Activated CD4-positive, alpha-beta T cell treated with anti-CD3 and anti-CD28 coated beads, Interleukin-2, amount 50 U/mL, for 24 hours (primary cell): ENCODE data around the gene COL8A1.

ENCODE experiments used
- DNase-seq, 2 donors: peaks; one replicate each; pipeline ENCODE4 v3.0.0-alpha.2; 2020; ENCODE audit warnings: low read depth in 1 of 2, low spot score in 1 of 2

The COL8A1 gene

GRCh38 chr3:99794485-99794884 lies 156.1 kb downstream of the COL8A1 start:
- DNase-seq: no peak

DNA sequence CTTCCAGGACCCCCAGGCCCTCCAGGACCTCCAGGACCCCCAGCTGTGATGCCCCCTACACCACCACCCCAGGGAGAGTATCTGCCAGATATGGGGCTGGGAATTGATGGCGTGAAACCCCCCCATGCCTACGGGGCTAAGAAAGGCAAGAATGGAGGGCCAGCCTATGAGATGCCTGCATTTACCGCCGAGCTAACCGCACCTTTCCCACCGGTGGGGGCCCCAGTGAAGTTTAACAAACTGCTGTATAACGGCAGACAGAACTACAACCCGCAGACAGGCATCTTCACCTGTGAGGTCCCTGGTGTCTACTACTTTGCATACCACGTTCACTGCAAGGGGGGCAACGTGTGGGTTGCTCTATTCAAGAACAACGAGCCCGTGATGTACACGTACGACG lies 157.2 kb downstream of the COL8A1 start:
- no peak for DNase-seq

DNA sequence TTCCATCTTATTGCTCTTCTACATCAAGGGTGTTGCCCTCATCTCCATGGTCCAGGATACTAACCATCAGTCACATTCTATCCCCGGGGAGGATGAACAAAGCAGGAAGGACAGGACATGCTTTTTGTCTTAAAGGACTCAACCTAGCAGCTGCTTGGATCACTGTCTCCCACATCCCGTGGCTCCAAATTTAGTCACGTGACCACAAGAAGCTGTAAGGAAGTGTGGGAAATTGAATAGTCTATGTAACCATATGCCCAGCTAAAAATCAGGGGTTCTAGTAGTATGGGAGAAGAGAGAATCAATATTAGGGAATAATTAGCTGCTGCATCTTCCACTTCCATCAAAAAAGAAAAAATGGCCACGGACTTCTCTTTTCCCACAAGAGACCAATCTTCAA lies 161.0 kb downstream of the COL8A1 start:
- no peak for DNase-seq

- no peak for DNase-seq
These were observed 164.9 kb downstream of the COL8A1 start for GRCh38 chr3:99803297-99803696.

DNA sequence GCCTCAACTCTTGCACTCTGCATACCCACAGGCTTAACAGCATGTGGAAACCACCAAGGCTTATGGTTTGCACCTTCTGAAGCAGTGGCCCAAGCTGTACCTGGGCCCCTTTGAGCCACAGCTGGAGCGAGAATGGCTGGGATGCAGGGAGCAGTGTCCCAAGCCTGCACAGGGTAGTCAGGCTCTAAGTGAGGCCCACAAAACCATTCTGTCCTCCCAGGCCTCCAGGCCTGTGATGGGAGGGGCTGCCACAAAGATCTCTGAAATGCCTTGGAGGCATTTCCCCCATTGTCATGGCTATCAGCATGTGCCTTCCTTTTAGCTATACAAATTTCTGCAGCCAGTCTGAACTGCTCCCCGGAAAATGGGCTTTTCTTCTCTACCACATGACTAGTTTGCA lies 166.8 kb downstream of the COL8A1 start:
- no peak for DNase-seq

DNA sequence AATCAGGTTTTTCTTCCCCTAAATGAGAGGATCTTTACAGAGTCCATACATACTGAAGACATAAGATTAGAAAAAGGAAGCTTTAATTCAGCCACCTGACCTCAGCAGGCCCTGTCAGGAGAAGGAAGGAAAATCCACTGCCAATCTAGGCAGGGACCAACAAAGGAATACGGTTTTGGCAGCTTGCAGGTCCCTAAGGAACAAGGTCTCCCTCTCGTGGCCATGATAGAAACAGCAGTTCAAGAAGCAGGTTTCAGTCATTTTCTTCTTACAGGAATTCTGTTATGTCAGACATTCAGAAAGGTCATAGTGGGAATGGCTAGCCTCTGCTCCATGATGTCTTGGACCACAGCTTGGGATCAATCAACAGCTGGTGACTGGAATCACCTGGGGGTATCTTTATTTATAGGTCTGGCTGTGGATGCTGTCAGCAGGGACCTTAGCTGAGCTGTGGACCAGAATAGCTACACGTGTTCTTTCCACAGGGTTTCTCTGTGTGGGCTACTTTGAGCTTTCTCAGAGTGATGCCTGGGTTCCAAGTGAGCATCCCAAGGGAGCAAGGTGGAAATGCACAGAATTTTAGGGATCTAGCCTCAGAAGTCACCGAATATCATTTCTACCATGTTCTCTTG lies 169.9 kb downstream of the COL8A1 start:
- peak in 1 of 2 donors; percentile 17 for DNase-seq

GRCh38 chr3:99809565-99809964 lies 171.2 kb downstream of the COL8A1 start:
- no peak for DNase-seq

DNA sequence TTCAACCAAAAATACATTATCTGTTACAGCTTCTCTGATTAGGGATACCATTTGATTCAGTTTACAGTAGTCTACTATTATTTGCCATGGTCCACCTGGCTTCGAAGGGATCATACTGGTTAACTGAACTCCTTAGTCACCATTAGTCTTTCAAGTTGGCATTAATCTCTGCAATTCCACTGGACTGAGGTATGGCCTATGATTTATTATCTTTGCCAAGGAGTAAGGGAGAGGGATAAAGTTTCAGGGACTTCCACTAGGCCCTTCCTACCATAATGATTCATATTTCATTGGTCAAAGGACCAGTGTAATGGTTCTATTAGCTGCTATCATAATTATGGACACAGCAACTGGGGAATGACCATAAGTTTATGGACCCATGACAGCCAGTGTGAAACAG lies 172.0 kb downstream of the COL8A1 start:
- no peak for DNase-seq

DNA sequence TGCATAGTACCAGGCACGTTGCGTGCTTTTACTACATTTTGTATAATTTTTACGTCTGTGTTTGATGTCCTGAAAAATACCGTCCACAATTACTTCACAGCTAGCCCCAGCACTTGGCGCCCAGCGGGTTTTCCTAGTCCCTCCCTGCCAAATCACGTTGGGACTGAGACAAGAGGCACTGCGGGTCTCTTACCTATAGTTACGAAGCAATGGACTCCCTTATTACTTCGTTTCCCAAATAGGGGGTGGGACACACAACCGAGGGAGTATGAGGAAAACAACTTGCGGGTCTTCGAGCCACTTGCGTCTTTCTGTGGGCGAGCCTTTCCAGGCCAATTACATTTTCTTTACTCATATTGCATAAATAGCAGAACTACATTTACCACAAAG lies 178.6 kb downstream of the COL8A1 start:
- DNase-seq: no peak

- peak; percentile 90 to 93 for DNase-seq
These were observed 179.2 kb downstream of the COL8A1 start, which contains the start of gene CMSS1 for GRCh38 chr3:99817437-99818240. CMSS1 (plus strand) TSS chr3:99817862.

DNA sequence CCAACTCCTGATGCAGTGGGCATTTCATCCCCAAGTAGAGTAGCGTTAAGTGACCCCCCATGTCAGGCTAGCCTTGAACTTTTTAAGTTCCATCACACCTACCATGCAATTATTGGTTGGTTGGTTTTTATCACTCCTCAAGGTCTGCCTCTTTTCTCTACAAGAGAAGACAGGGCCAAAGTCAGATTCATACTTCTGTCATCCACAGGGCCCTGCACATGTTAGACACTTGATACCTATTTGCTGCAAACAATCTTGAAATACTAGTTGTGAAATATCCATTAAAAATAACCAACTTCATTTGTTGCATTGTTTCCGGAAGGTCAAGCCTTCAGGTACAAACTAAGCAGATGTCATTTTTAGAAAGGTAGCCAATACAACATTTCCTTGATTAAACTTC lies 180.4 kb downstream of the COL8A1 start:
- DNase-seq: no peak

- no peak for DNase-seq
These were observed 185.6 kb downstream of the COL8A1 start for GRCh38 chr3:99823723-99824711.

DNA sequence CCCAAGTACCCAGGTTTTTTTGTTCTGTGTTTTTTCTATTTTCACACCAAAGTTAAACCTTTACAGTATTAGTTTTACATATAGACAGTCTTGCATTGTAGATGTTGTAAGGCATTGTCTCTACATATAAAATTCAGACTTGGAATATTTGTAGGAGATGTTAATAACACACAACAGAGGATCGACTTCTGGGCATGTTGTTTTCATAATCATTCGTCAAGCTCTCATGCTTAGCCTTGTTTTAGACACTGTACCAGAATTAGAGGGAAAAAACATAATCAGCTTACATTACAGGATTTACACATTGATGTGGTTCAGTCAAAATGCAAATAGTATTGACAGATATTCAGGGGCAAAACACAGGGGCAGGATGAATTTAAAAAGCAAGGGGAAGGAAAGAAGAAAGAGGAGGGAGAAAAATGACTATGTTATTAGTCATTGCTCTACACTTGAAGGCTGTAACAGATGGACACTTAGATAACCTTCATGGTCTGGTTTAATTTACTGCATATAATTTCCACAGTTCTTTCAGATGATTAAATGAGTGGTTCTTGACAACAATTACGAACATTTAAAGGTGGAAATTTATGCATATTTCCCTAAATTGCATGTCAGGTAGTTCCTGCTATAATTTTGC lies 186.7 kb downstream of the COL8A1 start:
- no peak for DNase-seq

DNA sequence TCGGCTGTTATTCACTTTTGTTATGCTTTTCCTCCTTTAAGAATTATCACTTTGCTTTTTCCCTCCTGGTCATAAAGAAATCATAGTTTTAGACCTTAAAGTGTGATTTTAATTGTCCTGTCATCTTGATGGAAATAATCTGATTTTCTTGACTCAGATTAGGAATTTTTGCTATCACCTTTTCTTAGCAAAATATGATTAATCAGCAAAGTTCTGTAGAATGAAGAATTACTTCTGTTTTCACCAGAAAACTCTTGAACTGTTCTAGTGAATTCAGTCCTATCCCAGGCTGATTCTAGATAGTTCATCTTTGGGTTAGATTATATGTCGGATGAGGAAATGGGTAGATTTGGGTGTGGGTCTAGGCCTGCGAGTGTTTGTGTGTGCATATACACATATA lies 191.4 kb downstream of the COL8A1 start:
- DNase-seq: no peak

DNA sequence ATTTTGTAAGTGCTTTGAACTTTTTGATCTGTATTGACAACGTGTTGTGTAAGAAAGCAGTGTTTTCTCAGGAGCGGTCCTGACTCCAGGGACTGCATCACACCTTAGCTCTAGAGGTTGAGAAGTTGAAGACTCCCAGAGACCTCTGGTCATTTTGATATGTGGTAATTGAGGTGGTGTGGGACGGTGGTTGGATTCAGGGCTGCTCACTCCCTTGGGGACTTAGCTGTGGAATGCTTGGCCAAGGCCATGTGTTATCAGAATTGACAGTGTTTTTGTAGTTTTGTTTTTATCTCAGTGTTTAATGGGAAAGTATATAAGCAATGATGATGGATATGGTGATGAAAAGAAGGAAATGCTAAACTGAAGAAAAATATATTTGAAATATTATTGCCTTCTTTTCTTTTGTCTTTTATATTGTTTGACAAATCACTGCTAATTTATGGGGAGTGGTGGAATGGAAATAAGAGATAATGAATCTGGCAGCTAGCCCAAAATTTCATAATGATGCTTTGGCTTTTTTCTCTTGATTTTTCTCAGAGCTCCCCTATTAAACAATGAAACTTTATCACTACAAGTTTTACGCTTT lies 195.3 kb downstream of the COL8A1 start:
- DNase-seq: no peak

DNA sequence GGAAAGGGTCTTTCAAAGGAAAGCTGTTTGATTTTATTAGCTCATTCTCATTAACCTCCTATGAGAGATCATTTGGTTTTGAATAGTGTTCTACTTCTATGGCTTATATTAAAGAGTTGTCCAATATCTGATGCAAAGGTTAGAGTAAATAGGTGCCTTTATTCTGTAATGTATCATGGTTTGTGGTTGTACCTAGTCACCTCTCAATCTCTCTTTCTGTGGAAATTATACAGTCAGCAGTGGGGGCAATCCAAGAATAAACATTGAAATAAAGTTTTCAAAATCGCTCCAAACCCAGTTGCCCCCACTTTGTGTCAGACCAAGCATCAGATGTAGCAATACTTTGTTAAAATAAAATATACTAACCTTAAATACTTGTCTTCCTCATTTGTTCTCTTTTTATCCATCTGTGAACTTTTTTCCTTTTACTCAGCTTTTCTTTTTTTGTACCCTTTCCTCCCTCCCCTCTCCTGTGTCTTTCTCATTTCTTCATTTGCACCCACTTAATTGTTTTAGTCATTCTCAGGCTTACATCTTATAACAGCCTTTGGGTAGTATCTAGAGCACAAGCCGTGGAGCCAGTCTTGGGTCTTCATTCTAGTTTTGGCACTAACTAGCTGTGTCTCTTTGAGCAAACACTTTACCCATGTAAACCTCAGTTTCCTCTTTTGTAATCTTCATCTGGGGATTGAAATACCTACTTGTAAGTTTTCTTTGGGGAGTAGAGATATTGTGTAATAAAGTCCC lies 196.0 kb downstream of the COL8A1 start:
- no peak for DNase-seq

GRCh38 chr3:99836681-99837080 lies 198.3 kb downstream of the COL8A1 start:
- DNase-seq: no peak

DNA sequence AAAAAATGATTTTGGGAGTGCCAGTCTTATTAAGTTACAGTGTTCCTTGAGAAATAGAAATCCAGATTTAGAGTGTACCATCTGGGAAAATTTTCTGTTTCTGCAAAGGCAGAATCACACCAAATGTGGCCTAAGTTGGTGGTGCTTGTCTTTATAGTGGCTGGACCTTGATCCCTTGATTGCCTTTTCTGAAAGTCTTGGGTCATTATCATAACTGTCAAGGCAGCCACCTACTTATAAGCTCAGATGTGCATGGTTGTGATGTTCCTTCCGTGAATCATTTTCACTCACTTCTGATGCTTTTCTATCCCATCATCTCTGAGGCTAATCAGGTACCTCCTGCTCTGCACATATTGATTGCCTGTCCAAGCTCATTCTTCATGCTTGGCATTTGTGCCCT lies 199.3 kb downstream of the COL8A1 start:
- DNase-seq: no peak

DNA sequence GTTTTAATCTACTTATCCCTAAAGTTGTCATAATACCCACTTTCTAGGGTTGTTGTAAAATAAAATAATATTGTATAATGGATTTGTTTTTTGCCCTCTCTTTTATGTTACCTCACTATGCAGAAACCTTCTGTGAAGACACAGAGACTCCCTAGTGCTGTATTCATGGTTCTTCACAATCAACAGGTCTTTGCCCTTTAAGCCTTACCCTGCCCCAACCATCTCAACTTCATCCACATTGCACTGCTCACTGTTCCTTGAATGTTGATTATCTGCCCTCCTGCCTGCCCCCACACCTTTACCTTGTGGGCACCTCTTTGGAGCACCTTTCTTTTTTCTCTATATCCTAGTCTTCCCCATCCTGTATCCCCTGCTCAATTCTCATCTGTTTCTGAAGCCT lies 200.4 kb downstream of the COL8A1 start:
- no peak for DNase-seq

GRCh38 chr3:99839613-99840012 lies 201.2 kb downstream of the COL8A1 start:
- no peak for DNase-seq
